ENCODE data around the gene CNN2.

The CNN2 gene

DNA sequence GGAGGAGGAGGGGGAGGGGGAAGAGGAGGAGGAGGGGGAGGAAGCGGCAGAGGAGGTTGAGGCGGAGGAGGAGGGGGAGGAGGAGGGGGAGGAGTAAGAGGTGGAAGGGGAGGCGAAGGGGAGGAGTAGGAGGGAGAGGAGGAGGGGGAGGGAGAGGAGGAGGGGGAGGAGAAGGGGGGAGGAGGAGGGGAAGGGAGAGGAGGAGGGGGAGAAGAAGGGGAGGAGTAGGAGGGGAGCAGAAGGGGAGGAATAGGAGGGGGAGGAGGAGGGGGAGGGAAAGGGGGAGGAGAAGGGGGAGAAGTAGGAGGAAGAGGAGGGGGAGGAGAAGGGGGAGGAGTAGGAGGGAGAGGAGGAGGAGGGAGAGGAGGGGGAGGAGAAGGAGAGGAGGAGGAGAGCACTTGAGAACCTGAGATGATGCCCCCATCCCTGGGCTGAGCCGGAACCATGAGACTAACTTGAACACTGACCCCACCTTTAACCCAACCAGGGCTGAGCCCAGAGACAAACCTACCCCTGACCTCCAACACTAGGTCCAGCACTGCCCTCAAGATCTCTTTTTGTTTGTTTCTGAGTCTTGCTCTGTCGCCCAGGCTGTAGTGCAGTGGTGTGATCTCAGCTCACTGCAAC is 26.1 kb downstream of the CNN2 start:
- DNase-seq, result no peak

DNA sequence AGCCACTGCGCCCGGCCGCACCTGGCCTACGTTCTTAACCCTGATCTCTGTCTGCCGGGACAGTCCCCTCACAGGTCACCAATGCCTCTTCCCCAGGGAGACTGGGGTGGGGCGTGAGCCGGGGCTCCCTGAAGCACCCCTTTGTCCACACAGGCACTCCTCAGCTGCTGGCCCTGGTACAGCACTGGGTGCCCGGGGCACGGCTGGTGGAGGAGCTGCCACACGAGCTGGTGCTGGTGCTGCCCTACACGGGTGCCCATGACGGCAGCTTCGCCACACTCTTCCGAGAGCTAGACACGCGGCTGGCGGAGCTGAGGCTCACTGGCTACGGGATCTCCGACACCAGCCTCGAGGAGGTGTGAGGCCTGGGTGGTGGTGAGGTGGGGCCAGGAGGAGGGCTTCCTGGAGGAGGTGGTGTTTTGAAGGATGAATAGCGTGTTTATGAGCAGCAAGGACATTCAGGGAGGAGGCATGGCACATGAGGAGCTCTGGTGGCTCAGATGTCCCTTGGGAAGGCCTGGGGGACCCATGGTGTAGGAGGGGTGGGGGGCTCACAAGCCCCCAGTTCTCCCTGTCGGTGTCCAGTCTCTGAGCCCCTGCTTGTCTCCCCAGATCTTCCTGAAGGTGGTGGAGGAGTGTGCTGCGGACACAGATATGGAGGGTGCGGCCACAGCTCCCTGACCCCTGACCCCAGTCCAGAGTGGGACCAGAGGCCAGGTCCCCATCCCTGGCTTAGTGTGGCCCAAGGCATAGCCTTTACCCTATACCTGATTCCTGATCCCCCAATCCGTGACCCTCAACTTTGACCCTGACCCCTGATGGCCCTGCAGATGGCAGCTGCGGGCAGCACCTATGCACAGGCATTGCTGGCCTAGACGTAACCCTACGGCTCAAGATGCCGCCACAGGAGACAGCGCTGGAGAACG is 27.0 kb downstream of the CNN2 start:
- DNase-seq, result no peak

GRCh38 chr19:1054102-1055027 is 28.0 kb downstream of the CNN2 start:
- no peak for DNase-seq

GRCh38 chr19:1055028-1055425 is 28.6 kb downstream of the CNN2 start:
- DNase-seq, result no peak

DNA sequence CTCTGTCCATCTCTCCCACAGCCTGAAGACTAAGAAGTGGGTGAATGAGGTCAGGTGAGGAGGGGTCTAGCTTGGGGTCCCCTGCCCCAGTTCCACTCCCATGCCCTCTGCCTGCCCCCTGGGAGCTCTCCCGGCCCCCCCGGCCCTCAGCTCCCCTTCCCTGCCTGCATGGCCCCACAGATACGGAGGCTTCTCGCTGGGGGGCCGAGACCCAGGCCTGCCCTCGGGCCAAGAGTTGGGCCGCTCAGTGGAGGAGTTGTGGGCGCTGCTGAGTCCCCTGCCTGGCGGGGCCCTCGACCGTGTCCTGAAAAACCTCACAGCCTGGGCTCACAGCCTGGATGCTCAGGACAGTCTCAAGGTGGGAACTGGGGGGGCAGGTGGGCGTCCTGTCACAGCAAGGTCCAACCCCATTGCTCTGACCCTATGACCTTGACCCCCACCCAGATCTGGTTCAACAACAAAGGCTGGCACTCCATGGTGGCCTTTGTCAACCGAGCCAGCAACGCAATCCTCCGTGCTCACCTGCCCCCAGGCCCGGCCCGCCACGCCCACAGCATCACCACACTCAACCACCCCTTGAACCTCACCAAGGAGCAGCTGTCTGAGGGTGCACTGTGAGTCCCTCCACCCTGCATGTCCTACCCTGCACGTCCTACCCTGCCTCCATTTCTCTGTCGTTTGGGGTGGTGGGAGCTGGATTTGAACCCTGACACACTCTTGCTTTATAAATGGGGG is 29.6 kb downstream of the CNN2 start:
- DNase-seq, result no peak

- no peak for DNase-seq
Measured at GRCh38 chr19:1057176-1057855, 30.9 kb downstream of the CNN2 start.

GRCh38 chr19:1058112-1058511 is 31.7 kb downstream of the CNN2 start:
- DNase-seq, result no peak

DNA sequence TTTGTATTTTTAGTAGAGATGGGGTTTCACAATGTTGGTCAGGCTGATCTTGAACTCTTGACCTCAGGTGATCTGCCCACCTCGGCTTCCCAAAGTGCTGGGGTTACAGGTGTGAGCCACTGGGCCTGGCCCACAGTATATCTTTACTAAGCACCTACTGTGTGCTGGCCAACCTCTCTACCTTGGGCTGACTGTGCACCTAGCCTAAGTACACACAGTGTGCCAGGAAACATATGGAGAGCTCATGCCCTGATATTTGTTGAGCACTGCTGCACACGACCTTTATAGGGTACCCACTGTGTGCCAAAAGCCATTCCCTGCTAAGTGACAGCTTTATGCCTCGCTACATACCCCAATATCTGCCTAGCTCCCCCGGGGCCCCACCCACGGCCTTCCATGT is 34.3 kb downstream of the CNN2 start:
- DNase-seq, result no peak

DNA sequence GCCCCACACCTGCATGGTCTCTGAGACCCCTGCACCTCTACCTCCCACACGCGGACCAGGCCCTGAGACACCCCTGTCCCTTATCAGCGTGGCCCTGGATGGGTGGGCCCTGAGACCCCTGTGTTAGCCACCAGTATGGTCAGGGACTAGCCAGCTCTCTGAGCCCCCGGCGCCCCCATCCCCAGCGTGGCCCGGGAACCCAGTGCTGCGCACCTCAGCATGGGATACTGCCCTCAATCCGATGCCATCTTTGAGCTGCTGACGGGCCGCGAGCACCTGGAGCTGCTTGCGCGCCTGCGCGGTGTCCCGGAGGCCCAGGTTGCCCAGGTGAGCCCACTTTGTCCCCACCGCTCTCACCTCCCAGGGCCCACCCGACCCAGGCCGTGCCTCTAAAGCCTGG is 35.6 kb downstream of the CNN2 start:
- DNase-seq, result no peak

DNA sequence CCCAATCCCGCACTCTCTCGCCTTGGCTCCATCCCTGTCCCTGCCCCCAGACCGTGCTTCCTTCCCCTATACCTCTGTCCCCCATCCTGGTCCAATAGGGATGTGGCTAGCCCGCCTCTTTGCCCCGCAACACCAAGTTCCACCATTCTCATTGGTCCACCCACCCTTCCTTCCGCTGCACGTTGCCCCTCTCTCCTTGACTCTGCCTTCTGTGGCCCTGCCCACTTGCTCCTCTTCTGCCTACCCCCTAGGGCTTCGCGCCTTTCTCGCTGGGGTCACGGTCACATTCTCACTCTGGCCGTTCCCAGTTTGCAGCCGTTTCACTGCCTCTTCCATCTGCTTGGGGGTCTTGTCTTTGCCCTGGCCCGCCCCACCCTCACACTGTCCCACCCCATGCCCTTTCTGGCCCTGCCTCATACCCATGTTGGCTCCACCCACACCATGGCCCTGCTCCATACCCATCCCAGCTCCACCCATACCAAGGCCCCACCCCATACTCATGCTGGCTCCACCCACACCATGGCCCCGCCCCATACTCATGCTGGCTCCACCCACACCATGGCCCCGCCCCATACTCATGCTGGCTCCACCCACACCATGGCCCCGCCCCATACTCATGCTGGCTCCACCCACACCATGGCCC is 36.1 kb downstream of the CNN2 start:
- DNase-seq, result no peak

GRCh38 chr19:1063030-1063908 is 36.9 kb downstream of the CNN2 start:
- DNase-seq, result no peak

DNA sequence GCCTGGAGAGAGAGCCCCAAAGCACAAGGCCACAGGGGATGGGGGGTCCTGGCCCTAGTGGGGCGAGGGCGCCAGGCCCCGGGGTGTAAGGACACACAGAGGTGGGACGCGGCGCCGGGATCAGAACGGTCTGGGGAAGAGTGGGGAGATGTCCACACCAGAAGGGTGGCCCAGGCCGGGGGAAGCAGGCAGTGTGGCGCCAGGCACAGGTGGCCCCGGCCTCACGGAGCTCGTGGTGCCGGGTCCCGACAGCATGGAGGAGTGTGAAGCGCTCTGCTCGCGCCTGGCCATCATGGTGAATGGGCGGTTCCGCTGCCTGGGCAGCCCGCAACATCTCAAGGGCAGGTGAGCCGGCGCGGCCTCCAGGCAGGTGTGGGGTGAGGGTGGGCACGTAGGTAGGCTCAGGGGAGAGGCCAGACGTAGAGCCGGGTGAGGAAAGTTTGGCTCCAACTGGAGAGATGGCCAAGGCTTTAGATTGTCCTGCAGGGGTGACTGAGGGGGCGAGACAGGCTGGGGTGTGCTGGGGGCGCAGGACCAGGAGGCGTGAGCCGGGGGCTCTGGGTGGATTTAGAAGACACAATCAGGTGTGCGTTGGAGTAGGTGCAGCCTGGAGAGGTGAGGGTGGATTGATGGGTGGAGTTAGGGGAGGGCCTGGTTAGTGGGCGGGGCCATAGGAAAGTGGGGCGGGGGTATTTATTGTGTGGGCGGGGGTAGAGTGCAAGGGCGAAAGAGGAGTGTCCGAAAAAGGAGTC is 37.7 kb downstream of the CNN2 start:
- DNase-seq, result no peak

GRCh38 chr19:1064661-1065605 is 38.5 kb downstream of the CNN2 start:
- no peak for DNase-seq

DNA sequence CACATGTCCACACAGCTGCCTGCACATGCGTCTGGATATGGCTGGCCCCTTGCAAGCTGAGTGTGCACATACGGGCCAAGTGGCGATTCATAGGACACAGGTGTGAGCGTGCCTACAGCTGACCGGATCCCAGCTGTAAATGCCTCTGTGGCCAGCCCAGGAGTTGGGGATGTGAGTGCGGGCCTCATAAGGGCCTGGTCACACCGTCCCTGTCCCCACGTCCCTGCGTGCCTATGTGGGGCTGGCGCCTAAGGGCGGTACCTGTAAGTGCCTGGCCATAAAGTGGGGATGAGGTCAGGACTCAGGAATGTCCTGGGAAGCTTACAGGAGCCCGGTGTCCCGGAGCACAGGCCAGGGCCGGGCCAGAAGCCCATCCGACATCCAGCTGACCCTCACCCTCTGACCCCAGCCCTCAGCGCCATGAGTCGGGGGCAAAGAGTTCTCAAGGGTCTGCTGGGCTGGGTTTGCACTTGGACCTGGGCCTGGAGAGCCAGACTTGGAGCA is 39.2 kb downstream of the CNN2 start:
- DNase-seq, result no peak

- DNase-seq, result no peak
Measured at GRCh38 chr19:1066251-1066747, 39.9 kb downstream of the CNN2 start.

DNA sequence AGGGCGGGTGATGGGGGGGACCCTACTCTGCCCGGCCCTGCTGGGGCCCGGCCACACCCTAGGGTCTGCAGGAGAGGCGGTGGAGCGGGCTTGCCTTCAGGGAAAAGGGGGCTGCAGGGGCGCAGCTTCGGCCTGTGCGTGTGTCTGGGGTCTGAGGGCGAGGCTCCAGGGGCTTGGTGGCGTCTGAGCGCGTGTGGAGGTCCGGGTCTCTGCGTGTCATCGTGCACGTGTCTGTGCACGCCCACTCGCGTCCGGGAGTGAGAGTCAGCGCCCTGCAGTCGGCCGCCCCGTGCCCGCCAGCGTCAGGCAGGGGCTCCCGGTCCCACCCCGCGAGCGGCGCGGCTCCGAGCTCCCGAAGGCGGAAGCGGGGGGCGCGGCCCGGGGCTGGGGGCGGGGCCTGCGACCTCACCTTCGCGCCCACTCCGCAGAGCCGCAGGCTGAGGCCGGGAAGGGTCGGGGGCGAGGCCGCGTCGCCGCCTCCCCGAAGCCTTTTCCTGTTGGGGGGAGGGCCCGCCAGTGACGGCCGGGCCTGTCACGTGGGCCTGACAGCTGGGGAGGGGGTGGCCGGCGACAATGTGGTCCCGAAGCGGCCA is 40.4 kb downstream of the CNN2 start, which contains the start of gene ARHGAP45:
Gene ARHGAP45 (plus strand): TSS at position 420 of the 593 bp plus-strand sequence. CDS start 239 bp downstream, outside the sequence.
- no peak for DNase-seq

DNA sequence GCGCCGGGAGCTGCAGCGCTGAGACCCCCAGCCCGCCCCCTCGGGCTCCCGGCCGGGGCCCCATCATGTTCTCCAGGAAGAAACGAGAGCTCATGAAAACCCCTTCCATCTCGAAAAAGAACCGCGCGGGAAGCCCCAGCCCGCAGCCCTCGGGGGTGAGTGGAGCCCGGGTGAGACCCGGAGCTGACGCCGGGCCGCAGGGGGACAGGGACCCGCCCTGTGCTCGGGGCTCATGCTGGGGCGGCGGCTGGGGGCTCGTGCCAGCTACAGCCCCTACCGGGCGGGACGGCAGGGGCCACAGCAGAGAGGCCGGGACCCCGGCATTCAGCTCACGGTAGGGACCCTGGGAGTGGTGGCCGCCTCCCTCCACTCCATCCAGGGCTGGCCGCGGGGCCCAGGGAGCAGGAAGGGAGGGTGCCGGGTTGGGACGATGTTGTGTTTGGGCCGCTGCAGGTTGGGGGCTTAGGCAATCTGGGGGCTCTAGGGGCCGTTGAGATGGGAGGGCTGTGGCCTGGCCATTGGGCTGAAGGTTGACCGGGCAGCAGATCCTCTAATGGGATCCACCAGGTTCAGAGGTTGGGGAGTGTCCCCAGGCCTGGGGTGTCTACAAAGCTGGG is 41.0 kb downstream of the CNN2 start:
- no peak for DNase-seq

Data from GOT3 (cell line).